Loucy (cell line): ENCODE measurements around the gene ELOVL3.
A peak's percentile ranks its signal among the peaks of the same experiment; 100 is the strongest.

ENCODE experiments used
- H2AFZ ChIP-seq: fragments of 200-600 bp; sonication (generic); 2 replicates; pipeline ENCODE4 v1.6.0; 2016; ENCODE audit warnings: antibody characterized with exemption, mild to moderate bottlenecking, low read length, moderate library complexity
- H3F3A ChIP-seq: fragments of 200-600 bp; 2 replicates; pipeline ENCODE4 v1.6.0; 2016; ENCODE audit warnings: antibody characterized with exemption, low read depth, mild to moderate bottlenecking
- H3K27me3 ChIP-seq: fragments of 200-600 bp; sonication (generic); 2 replicates; pipeline ENCODE4 v1.6.1; 2014; ENCODE audit warnings: low read length, mild to moderate bottlenecking; ENCODE audit not compliant: insufficient read depth, poor library complexity, severe bottlenecking
- H3K36me3 ChIP-seq: fragments of 200-600 bp; sonication (generic); 2 replicates; pipeline ENCODE4 v1.6.1; 2016; ENCODE audit warnings: low read length; ENCODE audit not compliant: insufficient read depth
- H3K4me1 ChIP-seq: fragments of 200-600 bp; sonication (generic); 2 replicates; pipeline ENCODE4 v1.5.1; 2014; ENCODE audit warnings: low read length, mild to moderate bottlenecking; ENCODE audit not compliant: insufficient read depth, poor library complexity, severe bottlenecking
- H3K4me2 ChIP-seq: fragments of 200-600 bp; sonication (generic); 2 replicates; pipeline ENCODE4 v1.6.0; 2014; ENCODE audit warnings: antibody characterized with exemption, low read length, low read depth, mild to moderate bottlenecking; ENCODE audit not compliant: poor library complexity, severe bottlenecking
- H3K4me3 ChIP-seq: fragments of 200-600 bp; sonication (generic); 2 replicates; pipeline ENCODE4 v1.5.1; 2014; ENCODE audit warnings: low read length, mild to moderate bottlenecking, mixed read lengths; ENCODE audit not compliant: poor library complexity, severe bottlenecking
- H3K79me2 ChIP-seq: fragments of 200-600 bp; sonication (generic); 2 replicates; pipeline ENCODE4 v1.6.1; 2014; ENCODE audit warnings: low read length; ENCODE audit not compliant: insufficient read depth
- H3K9ac ChIP-seq: fragments of 200-600 bp; sonication (generic); 2 replicates; pipeline ENCODE4 v1.6.0; 2014; ENCODE audit warnings: mild to moderate bottlenecking, low read depth, low read length, moderate library complexity; ENCODE audit not compliant: poor library complexity, severe bottlenecking
- H3K9me2 ChIP-seq: fragments of 200-600 bp; sonication (generic); replicated peaks from 2 replicates; pipeline ENCODE4 v1.6.1; 2016; ENCODE audit warnings: low read depth, low read length, mixed read lengths
- H3K9me3 ChIP-seq: fragments of 200-600 bp; sonication (generic); 2 replicates; pipeline ENCODE4 v1.6.1; 2014; ENCODE audit warnings: mild to moderate bottlenecking, antibody characterized with exemption, low read length, low read depth; ENCODE audit not compliant: insufficient read depth
- H4K20me1 ChIP-seq: fragments of 200-600 bp; sonication (generic); 2 replicates; pipeline ENCODE4 v1.6.0; 2014; ENCODE audit warnings: antibody characterized with exemption, low read length, mild to moderate bottlenecking; ENCODE audit not compliant: insufficient read depth, poor library complexity, severe bottlenecking
- EZH2phosphoT487 ChIP-seq: fragments of 200-600 bp; IDR thresholded peaks from 2 replicates; pipeline ENCODE4 v1.6.1; 2018; ENCODE audit warnings: antibody characterized with exemption, mild to moderate bottlenecking, moderate library complexity, borderline replicate concordance
- TF ChIP-seq, protein P1 (sequence below): fragments of 200-600 bp; sonication (generic); conservative IDR thresholded peaks from 2 replicates; pipeline ENCODE4 v1.5.1; 2014; ENCODE audit warnings: mild to moderate bottlenecking, antibody characterized with exemption, low read length

The ELOVL3 gene

GRCh38 chr10:102225646-102226541 lies at the start of gene ELOVL3:
TSS of gene ELOVL3 (plus strand) at chr10:102226299. CDS start at chr10:102226549, 250 bp downstream.
- Histone ChIP-seq H3K9me3 (no peaks in the 10 kb centered on the region), H3K79me2 (no peaks in the 10 kb centered on the region), H3K9me2 (no peaks in the 10 kb centered on the region), H3F3A (no peaks in the 10 kb centered on the region), H3K4me1 (peaks cover 14% of the 10 kb centered on the region), H3K9ac (peak within 1 kb of the TSS; percentile 57), H3K4me2 (peak within 1 kb of the TSS; percentile 82), H4K20me1 (no peaks in the 10 kb centered on the region), H2AFZ (peak within 1 kb of the TSS; percentile 89), H3K36me3 (no peaks in the 10 kb centered on the region), H3K4me3 (peak within 1 kb of the TSS; percentile 68), H3K27me3 (no peaks in the 10 kb centered on the region)
- TF ChIP-seq, protein P1, sequence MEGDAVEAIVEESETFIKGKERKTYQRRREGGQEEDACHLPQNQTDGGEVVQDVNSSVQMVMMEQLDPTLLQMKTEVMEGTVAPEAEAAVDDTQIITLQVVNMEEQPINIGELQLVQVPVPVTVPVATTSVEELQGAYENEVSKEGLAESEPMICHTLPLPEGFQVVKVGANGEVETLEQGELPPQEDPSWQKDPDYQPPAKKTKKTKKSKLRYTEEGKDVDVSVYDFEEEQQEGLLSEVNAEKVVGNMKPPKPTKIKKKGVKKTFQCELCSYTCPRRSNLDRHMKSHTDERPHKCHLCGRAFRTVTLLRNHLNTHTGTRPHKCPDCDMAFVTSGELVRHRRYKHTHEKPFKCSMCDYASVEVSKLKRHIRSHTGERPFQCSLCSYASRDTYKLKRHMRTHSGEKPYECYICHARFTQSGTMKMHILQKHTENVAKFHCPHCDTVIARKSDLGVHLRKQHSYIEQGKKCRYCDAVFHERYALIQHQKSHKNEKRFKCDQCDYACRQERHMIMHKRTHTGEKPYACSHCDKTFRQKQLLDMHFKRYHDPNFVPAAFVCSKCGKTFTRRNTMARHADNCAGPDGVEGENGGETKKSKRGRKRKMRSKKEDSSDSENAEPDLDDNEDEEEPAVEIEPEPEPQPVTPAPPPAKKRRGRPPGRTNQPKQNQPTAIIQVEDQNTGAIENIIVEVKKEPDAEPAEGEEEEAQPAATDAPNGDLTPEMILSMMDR: no peak
- no peak for TF ChIP-seq EZH2phosphoT487

DNA sequence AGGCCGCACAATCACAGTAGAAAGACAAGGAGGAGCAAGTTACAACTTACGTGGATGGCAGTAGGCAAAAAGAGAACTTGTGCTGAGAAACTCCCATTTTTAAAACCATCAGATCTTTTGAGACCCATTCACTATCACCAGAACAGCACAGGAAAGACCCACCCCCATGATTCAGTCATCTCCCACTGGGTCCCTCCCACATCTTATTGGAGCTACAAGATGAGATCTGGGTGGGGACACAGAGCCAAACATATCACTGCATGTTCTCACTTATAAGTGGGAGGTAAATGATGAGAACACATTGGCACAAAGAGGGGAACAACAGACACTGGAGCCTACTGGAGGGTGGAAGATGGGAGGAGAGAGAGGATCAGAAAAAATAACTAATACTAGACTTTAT lies 41.5 kb upstream of the ELOVL3 start:
- Histone ChIP-seq H3K9me3 (no peaks in the 10 kb centered on the region), H3K4me3 (no peak overlapping the region), H3K4me2 (no peak overlapping the region), H3K9ac (no peak overlapping the region), H3K36me3 (no peaks in the 10 kb centered on the region), H3K4me1 (peaks cover 3% of the 10 kb centered on the region), H3K9me2 (no peaks in the 10 kb centered on the region), H3K79me2 (no peaks in the 10 kb centered on the region), H2AFZ (no peak overlapping the region), H3K27me3 (peaks cover 3% of the 10 kb centered on the region), H4K20me1 (no peaks in the 10 kb centered on the region), H3F3A (no peaks in the 10 kb centered on the region)
- no peak for TF ChIP-seq EZH2phosphoT487
- TF ChIP-seq, protein P1: no peak

- no peaks in the 10 kb centered on the region for H3K79me2 ChIP-seq
- TF ChIP-seq EZH2phosphoT487: no peak
- TF ChIP-seq, protein P1: no peak
- no peaks in the 10 kb centered on the region for H3F3A ChIP-seq
- no peak overlapping the region for H3K4me3 ChIP-seq
- H3K9ac ChIP-seq: no peak overlapping the region
- H3K4me2 ChIP-seq: no peak overlapping the region
- no peaks in the 10 kb centered on the region for H3K36me3 ChIP-seq
- H3K27me3 ChIP-seq: peaks cover 3% of the 10 kb centered on the region
- H3K4me1 ChIP-seq: peaks cover 3% of the 10 kb centered on the region
- no peaks in the 10 kb centered on the region for H3K9me2 ChIP-seq
- H2AFZ ChIP-seq: no peak overlapping the region
- H3K9me3 ChIP-seq: no peaks in the 10 kb centered on the region
- no peaks in the 10 kb centered on the region for H4K20me1 ChIP-seq
Measured at GRCh38 chr10:102185272-102185671, 40.8 kb upstream of the ELOVL3 start.
